Smooth muscle cell of the umbilical artery (primary cell): ENCODE data around the gene RSPO4. TPM values are rescaled to one million over a fixed set of nuclear protein-coding genes. Genes with fewer than 3 reads are reported as not detected.

Source experiments
- total RNA-seq: library from RNA; depleted of rRNA; stranded (reverse); fragments of >200 nt; gene quantifications from 2 replicates; pipeline ENCODE4 v1.2.3, GENCODE V29; 2014

RSPO4 gene
- not detected in 2 replicates for total RNA-seq

DNA sequence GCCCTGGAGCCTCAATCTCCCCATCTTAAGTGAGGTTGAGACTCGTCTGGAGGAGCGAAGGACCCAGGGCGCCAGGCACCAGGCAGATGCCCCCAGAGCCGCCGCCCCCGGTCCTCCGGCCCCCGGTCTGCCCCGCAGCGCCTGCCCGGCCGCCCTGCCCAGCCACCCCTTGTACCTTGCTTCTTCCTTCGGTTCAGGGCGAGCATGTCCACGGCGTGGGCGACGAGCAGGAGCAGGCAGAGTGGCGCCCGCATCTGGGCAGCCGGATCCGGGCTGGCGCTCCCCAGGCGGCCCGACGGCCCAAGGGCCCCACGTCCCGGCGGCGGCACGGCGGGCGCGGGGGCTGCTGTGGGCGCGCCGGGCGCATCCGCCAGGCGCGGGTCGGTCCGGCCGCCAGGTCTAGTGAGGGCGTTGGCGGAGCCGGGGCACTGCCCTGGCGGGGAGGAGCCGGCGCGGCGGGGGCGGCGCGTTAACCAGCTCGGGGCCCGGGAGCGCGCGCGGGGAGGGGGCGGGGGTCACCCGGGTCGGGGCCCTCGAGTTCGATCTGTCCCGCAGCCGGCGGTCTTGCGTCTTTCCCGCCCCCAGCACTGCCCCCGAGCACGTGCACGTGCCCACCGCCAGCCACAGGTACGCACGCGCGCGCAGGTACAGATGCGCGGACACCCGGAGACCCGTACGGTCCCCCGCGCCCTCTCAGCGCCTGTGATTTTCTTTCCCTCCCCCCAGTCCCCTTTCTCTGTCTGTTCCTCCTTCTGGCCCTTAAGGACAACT is at the start of gene RSPO4:
RSPO4 (minus strand) TSS at position 401 of the 771 bp plus-strand sequence; CDS start at position 254, 147 bp downstream.

DNA sequence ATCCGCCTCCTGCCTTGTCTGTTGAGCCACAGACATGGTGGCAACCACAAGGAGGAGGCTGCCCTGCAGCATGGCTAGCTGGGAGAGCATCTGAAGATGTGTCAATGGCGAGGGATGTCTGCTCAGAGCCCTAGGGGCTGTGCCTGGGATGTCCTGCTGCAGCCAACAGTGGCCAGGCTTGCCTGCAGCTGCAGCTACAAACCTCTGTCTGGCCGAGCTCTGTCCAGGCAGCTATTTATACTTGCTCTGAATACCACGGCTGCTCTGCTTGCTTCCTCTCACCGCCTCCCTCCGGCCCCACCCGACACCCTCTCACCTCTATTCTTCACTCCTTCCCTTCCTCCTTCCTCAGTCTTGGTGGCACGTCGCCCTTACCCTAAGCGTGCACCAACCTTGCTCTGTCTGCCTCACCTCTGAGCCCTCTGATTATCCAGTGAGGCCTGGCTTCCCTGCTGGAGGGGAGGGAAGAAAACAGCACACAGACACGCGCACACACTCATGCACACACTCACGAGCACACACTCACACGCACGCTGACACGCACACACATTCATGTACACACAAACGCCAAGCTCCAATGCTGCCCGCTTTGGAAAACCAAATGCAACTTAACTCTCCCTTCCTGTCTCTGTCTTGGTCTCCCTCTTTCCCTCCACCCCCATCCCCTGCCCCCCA is 85.8 kb downstream of the RSPO4 start, which contains the start of gene ANGPT4:
ANGPT4 (minus strand) TSS at position 210 of the 675 bp plus-strand sequence; CDS start at position 90, 120 bp downstream.

Other genes starting within 250 kb of the RSPO4 start
- not detected in 2 replicates for gene SLC52A3, start 233.8 kb downstream of the RSPO4 start, total RNA-seq
- 0.59 and 1.8 TPM in 2 replicates for gene FAM110A, start 168.6 kb downstream of the RSPO4 start, total RNA-seq
- gene ANGPT4, start 86.0 kb downstream of the RSPO4 start, total RNA-seq: not detected in 2 replicates
- gene PSMF1, start 116.3 kb upstream of the RSPO4 start, total RNA-seq: 21.7 and 53.2 TPM in 2 replicates
- gene TMEM74B, start 182.7 kb upstream of the RSPO4 start, total RNA-seq: 0.14 TPM in 1 of 2 replicates, not detected in the other
- not detected in 2 replicates for gene C20orf202, start 201.1 kb upstream of the RSPO4 start, total RNA-seq
- gene RAD21L1, start 223.7 kb upstream of the RSPO4 start, total RNA-seq: 0.14 and 0.59 TPM in 2 replicates